ENCODE measurements around the gene TENM3.

DNA sequence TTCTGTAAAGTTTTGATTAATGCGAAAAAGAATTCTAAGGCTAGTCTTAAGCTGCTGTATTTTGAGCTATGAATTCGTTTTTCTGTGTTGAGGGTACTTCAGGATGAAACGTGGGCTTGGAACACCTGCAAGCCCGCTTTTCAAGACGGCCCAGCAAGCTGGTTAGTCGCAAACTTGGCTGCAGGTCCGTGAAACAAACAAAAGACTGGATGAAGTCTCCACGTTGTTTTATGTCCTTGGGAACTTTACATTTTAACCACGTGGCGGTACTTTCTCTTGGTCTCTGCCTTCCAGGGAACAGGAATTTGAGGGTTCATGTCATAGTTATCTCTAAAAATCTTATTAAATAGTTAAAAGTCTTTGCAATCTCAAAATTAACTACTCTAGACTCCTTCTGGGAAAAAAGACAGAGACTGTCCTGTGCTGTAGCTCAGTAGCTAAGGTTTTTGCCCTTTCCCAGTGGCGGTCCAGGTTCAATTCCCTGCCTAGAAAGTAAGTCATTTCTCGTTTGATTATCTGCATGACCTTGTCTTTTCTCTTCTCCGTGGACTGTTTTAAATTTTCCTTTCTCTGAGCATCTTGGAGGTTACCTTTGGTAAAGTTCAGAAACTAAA is 21.0 kb downstream of the TENM3 start:
- no peak for TF ChIP-seq POLR2A (IDR thresholded peaks at IDR 0.05)
- no peak for TF ChIP-seq CTCF (IDR thresholded peaks at IDR 0.05)
- TF ChIP-seq POLR2AphosphoS5 (IDR thresholded peaks at IDR 0.05), result no peak
